Measurements from ENCODE around the gene SKOR2.
"Not testable (repeated sequence)": the region's sequence is repeated elsewhere in the genome, so short reads cannot be mapped to it uniquely, and the experiment has no call there.

Gene SKOR2

DNA sequence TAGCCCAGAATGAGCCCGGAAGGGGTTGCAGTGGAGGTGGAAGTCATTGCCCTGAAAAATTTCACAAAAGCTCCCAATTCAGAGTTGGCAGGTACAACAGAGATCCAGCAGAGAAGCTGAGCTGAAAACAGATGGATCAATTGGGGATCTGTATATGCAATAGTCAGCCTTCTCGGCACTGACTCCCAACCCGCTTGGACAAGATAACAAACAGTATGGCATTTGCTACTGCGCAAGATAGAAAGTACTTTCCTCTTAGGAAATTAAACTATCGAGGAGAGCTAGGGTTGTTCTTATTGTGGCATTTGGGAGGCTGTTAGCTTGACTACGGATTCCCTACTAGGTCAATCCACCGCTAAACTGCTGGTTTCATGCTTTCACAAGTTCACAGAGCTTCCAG is 63.7 kb downstream of the SKOR2 start:
- DNase-seq: no peak

DNA sequence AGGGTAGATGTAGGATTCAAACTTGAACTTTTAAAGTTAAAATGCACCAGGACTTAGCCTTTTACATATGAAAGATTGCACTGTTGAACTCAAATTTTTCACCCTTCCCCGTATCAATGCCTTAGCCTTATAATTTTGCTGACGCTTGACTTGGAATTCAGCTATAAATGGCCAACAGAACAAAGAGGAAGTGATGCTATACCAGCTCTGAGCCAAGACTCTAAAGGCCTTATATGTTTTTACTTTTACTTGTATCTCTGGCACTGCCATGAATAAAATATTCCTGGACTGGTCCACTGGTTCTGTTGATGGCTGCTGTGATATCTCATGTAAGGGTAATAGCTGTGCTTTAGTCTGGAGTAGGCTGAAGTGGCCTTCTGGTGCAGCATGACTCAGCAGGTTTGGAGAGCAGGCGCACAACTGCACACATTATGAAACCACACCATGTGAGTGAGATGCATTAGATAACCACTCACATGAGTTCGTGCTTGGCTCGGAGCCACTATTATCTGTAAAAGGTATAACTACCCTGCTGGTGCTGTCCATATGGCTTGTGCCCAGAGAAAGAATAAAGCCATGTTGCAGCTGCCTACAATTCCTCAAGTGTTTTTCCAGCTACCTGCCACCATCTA is 66.9 kb downstream of the SKOR2 start:
- DNase-seq: peak in 1 of 2 experiments; percentile 17

- DNase-seq: not testable (repeated sequence)
Measured at GRCh38 chr18:47182156-47182555, 69.3 kb downstream of the SKOR2 start.

DNA sequence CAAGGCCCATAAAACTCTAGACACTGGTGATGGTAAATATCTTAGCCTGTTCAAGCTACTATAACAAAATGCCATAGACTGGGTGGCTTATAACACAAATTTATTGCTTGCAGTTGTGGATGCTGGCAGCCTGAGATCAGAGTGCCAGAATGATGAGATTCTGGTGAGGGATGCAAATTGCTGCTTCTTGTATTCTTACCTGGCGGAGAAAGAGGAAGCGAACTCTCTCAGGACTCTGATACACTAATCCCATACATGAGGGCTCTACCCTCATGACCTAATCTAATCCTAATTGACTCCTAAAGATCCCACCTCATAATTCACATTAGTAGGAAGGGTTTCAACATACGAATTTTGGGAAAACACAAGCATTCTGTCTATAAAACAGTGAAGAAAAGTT is 70.7 kb downstream of the SKOR2 start:
- DNase-seq: no peak

GRCh38 chr18:47179520-47179919 is 71.9 kb downstream of the SKOR2 start:
- no peak for DNase-seq

DNA sequence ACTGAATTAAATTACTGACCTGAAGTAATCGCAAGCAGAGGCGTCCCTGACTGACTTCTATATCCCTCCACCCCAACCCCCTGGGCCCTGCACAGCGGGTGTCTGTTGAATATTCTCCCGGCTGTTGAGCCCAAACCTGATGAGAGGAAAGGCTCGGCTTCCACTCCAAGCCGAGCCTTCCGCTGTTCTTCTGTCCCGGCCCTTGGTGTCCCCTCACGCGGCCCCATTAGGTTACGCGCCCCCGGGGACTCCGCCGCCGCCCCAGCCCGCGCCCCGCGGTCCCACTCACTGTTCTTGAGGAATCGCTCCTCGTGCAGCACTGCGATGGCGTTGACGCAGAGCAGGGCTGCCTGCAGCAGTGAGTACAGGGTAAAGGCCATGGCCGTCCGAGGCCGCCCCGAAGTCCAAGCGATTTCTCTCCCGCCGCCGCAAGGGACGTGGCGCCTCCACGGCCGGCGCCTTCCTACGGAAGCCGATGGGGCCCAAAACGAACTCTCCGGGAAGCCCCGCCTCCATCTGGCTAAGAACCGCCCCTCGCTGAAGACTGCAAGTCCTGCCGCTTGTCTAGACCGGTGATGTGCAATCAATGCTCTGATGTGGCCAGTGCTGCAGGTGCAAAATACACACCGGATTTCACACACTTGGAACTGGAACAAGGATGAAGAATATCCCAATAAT is 75.4 kb downstream of the SKOR2 start, which contains the start of gene IER3IP1:
TSS of gene IER3IP1 (minus strand) at position 467 of the 678 bp plus-strand sequence. CDS start at position 380, 87 bp downstream.
- DNase-seq: peak; percentile 87 to 95

DNA sequence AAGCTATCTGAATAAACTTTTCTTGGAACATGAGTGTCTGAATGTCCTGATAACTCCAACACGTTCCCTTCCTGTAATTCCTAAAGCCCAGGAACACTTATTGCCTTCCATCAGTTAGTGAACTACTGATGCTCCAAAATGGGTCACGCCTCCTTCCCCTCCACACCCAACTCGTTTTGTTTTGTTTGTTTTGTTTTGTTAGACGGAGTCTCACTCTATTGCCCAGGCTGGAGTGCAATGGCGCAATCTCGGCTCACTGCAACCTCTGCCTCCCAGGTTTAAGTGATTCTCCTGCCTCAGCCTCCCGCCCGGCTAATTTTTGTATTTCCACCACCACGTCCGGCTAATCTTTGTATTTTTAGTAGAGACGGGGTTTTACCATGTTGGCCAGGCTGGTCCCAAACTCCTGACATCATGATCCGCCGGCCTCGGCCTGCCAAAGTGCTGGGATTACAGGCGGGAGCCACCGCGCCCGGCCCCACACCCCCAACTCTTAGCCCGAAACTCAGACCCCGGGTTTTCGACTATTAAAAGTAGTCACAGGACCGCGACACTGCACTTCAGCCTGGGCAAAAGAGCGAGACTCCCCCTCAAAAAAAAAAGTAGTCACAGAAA is 76.1 kb downstream of the SKOR2 start:
- DNase-seq: no peak

- no peak for DNase-seq
Measured at GRCh38 chr18:47174545-47175116, 76.8 kb downstream of the SKOR2 start.

DNA sequence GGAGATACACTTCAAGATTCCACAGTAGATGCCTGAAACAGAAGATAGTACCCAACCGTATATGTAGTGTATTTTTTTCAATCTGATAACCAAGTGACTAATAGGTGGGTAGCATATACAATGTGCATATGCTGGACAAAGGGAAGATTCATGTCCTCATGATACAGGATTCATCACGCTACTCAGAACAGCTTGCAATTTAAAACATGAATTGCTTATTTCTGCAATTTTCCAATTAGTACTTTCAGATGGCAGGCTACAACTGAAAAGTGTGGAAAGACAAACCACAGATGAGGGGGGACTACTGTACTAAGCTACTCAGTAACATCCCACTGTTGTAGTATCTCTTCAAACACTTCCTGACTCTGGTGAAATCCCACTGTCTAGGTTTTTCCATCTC is 79.0 kb downstream of the SKOR2 start:
- no peak for DNase-seq

- no peak for DNase-seq
Measured at GRCh38 chr18:47168913-47169312, 82.5 kb downstream of the SKOR2 start.

- DNase-seq: no peak
Measured at GRCh38 chr18:47168509-47168908, 83.0 kb downstream of the SKOR2 start.

- DNase-seq: no peak
Measured at GRCh38 chr18:47166294-47166693, 85.2 kb downstream of the SKOR2 start.

- no peak for DNase-seq
Measured at GRCh38 chr18:47163241-47163640, 88.2 kb downstream of the SKOR2 start.

GRCh38 chr18:47160256-47160655 is 91.2 kb downstream of the SKOR2 start:
- DNase-seq: no peak

DNA sequence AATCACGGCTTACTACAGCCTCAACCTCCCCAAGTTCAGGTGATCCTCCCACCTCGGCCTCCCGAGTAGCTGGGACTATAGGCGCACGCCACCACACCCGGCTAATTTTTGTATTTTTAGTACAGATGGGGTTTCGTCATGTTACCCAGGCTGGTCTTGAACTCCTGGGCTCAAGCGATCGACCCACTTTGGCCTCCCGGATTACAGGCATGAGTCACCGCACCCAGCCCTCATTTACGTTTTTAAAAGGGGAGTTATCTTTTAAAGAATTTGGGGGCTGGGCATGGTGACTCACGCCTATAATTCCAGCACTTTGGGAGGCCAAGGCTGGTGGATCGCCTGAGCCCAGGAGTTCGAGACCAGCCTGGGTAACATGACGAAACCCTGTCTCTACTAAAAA is 93.1 kb downstream of the SKOR2 start:
- DNase-seq: not testable (repeated sequence)

Data from NCI-H1930 (cell line).